ENCODE results near the gene CEP128.
A peak's percentile ranks its signal among the peaks of the same experiment; 100 is the strongest.

The CEP128 gene

GRCh38 chr14:80464531-80465149 lies 476.9 kb downstream of the CEP128 start:
- Histone ChIP-seq H3K4me3 (ENCODE audit: low read depth, low read length) (no peak overlapping the region), H3K27ac (ENCODE audit: extremely low read depth, low read depth, low read length) (no peak overlapping the region), H3K4me1 (ENCODE audit: control insufficient read depth, insufficient read depth, low read length) (0 out of 2 replicates have a peak, but pooled peaks cover 2% of the 10 kb centered on the region), H3K36me3 (ENCODE audit: control insufficient read depth in 2 of 2, insufficient read depth in 1 of 2, low read length in 2 of 2) (no peaks in the 10 kb centered on the region), H3K9me3 (ENCODE audit: control insufficient read depth, insufficient read depth, low read depth, low read length) (no peaks in the 10 kb centered on the region)
- POLR2A ChIA-PET, result interaction anchor here (0.6 kb wide), 1 partner anchor 1017 kb away, joined by 3 read pairs; no protein-coding TSS in a partner anchor
- CTCF ChIA-PET, result interaction anchor here (0.6 kb wide), 1 partner anchor 10 kb away, joined by 4 read pairs; no protein-coding TSS in a partner anchor
- TF ChIP-seq ZNF324 (tag by site-specific recombination; IDR thresholded peaks at IDR 0.05) (no peak), SETDB1 (IDR thresholded peaks at IDR 0.05; ENCODE audit: insufficient read length, low read length) (peak; percentile 24), ZNF169 (tag by site-specific recombination; IDR thresholded peaks at IDR 0.05) (no peak), TRIM28 (IDR thresholded peaks at IDR 0.05; ENCODE audit: borderline replicate concordance, low read length) (peak; percentile 84; the same call in 1 of the 2 replicates)

- no peak for TF ChIP-seq ZNF596 (tag by site-specific recombination; IDR thresholded peaks at IDR 0.05)
- POLR2A ChIA-PET, result no interaction called here
- Histone ChIP-seq H3K4me3 (ENCODE audit: low read depth, low read length) (no peak overlapping the region), H3K27ac (ENCODE audit: extremely low read depth, low read depth, low read length) (no peak overlapping the region), H3K4me1 (ENCODE audit: control insufficient read depth, insufficient read depth, low read length) (no peaks in the 10 kb centered on the region), H3K36me3 (ENCODE audit: control insufficient read depth in 2 of 2, insufficient read depth in 1 of 2, low read length in 2 of 2) (no peaks in the 10 kb centered on the region), H3K9me3 (ENCODE audit: control insufficient read depth, insufficient read depth, low read depth, low read length) (no peaks in the 10 kb centered on the region)
- CTCF ChIA-PET, result no interaction called here
Measured at GRCh38 chr14:80456209-80456608, 485.3 kb downstream of the CEP128 start.

- ChIA-PET POLR2A (no interaction called here), CTCF (interaction anchor here (0.8 kb wide), 1 partner anchor 9 kb away, joined by 4 read pairs; no protein-coding TSS in a partner anchor)
- Histone ChIP-seq H3K9me3 (ENCODE audit: control insufficient read depth, insufficient read depth, low read depth, low read length) (no peaks in the 10 kb centered on the region), H3K36me3 (ENCODE audit: control insufficient read depth in 2 of 2, insufficient read depth in 1 of 2, low read length in 2 of 2) (no peaks in the 10 kb centered on the region), H3K4me3 (ENCODE audit: low read depth, low read length) (no peak overlapping the region), H3K27ac (ENCODE audit: extremely low read depth, low read depth, low read length) (no peak overlapping the region), H3K4me1 (ENCODE audit: control insufficient read depth, insufficient read depth, low read length) (no peaks in the 10 kb centered on the region)
- TF ChIP-seq ZNF837 (tag by site-specific recombination; IDR thresholded peaks at IDR 0.05), result no peak
- no peak for TF ChIP-seq REST (tag by site-specific recombination; IDR thresholded peaks at IDR 0.05)
- no peak for TF ChIP-seq GLI4 (tag by site-specific recombination; IDR thresholded peaks at IDR 0.05)
- no peak for TF ChIP-seq ZNF266 (tag by site-specific recombination; IDR thresholded peaks at IDR 0.05; ENCODE audit: low read depth)
- TF ChIP-seq IKZF3 (tag by site-specific recombination; IDR thresholded peaks at IDR 0.05), result no peak
- TF ChIP-seq ZNF248 (tag by site-specific recombination; IDR thresholded peaks at IDR 0.05), result no peak
- TF ChIP-seq ZNF184 (tag by site-specific recombination; IDR thresholded peaks at IDR 0.05), result no peak
- TF ChIP-seq ZFHX2 (tag by site-specific recombination; conservative IDR thresholded peaks at IDR 0.05), result no peak
- TF ChIP-seq HOXA7 (CRISPR knock-in tag; IDR thresholded peaks at IDR 0.05; ENCODE audit: borderline replicate concordance), result no peak
- no peak for TF ChIP-seq ZNF174 (tag by site-specific recombination; IDR thresholded peaks at IDR 0.05)
- no peak for TF ChIP-seq ZNF146 (tag by site-specific recombination; IDR thresholded peaks at IDR 0.05)
- no peak for TF ChIP-seq ZNF596 (tag by site-specific recombination; IDR thresholded peaks at IDR 0.05)
- TF ChIP-seq ZNF221 (tag by site-specific recombination; IDR thresholded peaks at IDR 0.05; ENCODE audit: borderline replicate concordance), result no peak
- TF ChIP-seq ZNF239 (tag by site-specific recombination; IDR thresholded peaks at IDR 0.05), result no peak
- no peak for TF ChIP-seq ZNF513 (tag by site-specific recombination; IDR thresholded peaks at IDR 0.05)
- no peak for TF ChIP-seq ZNF114 (tag by site-specific recombination; IDR thresholded peaks at IDR 0.05)
- TF ChIP-seq ZNF791 (tag by site-specific recombination; IDR thresholded peaks at IDR 0.05), result no peak
- TF ChIP-seq ZNF747 (tag by site-specific recombination; IDR thresholded peaks at IDR 0.05), result no peak
- TF ChIP-seq ZNF19 (tag by site-specific recombination; IDR thresholded peaks at IDR 0.05; ENCODE audit: low read depth), result no peak
- TF ChIP-seq ZNF140 (tag by site-specific recombination; IDR thresholded peaks at IDR 0.05), result no peak
Measured at GRCh38 chr14:80455031-80455430, 486.5 kb downstream of the CEP128 start.

Measured in HEK293 (cell line).